HFF-Myc (cell line): ENCODE data around the gene CSF1.

Experiments used
- DNase-seq: peaks from one replicate; pipeline ENCODE4 v3.0.0-alpha.2; 2011; ENCODE audit warnings: low read depth; ENCODE audit errors: extremely low read depth
- H3K4me3 ChIP-seq: replicated peaks from 2 replicates; pipeline ENCODE4 v1.5.1; 2011; ENCODE audit warnings: low read depth, mild to moderate bottlenecking, control low read depth, low read length
- CTCF ChIP-seq: IDR thresholded peaks from 2 replicates; pipeline ENCODE4 v1.5.1; 2012; ENCODE audit warnings: mild to moderate bottlenecking, low read depth, low read length, control low read depth; ENCODE audit errors: missing control alignments

CSF1 gene

GRCh38 chr1:109903376-109903930, 7.2 kb upstream of the CSF1 start:
- DNase-seq = no peak
- no peak for TF ChIP-seq CTCF
- H3K4me3 ChIP-seq = no peak overlapping the region

- no peak for DNase-seq
- no peak for TF ChIP-seq CTCF
These were observed 6.4 kb upstream of the CSF1 start for GRCh38 chr1:109904105-109904817.

GRCh38 chr1:109905491-109905890, 5.2 kb upstream of the CSF1 start:
- no peak for TF ChIP-seq CTCF
- DNase-seq = no peak
- H3K4me3 ChIP-seq = no peak overlapping the region

More at GRCh38 chr1:109904105-109904817, 6.4 kb upstream of the CSF1 start:
- no peak overlapping the region for H3K4me3 ChIP-seq

- no peak overlapping the region for H3K4me3 ChIP-seq
- TF ChIP-seq CTCF = no peak
- no peak for DNase-seq
These were observed 4.3 kb upstream of the CSF1 start for GRCh38 chr1:109906160-109906838.

- no peak overlapping the region for H3K4me3 ChIP-seq
- no peak for TF ChIP-seq CTCF
- DNase-seq = no peak
These were observed 3.8 kb upstream of the CSF1 start for GRCh38 chr1:109906839-109907180.

GRCh38 chr1:109907190-109907774, 3.4 kb upstream of the CSF1 start:
- TF ChIP-seq CTCF = no peak
- DNase-seq = no peak

More at GRCh38 chr1:109907190-109907774, 3.4 kb upstream of the CSF1 start:
- H3K4me3 ChIP-seq = no peak overlapping the region
